Activated T-helper 1 cell treated with anti-CD3 and anti-CD28 coated beads, Interleukin-12 subunit alpha, Interleukin-12 subunit beta, Interleukin-2, Interleukin-4 antibody, amounts not matched to agents 30 ng/mL and 10 ng/mL and 1 ng/mL, durations not matched to agents 14 hours and 24 hours and 36 hours (primary cell): Measurements from ENCODE around the gene FIZ1. TPM values are rescaled to one million over a fixed set of nuclear protein-coding genes. Genes with fewer than 3 reads are reported as not detected.

Experiments
- DNase-seq: peaks from one replicate; pipeline ENCODE4 v3.0.0; 2021; ENCODE audit warnings: low spot score
- H3K27ac Mint-ChIP-seq: one replicate; pipeline ENCODE4 v1.8.0; 2021; ENCODE audit warnings: mild to moderate bottlenecking, mixed read lengths
- H3K27me3 Mint-ChIP-seq: one replicate; pipeline ENCODE4 v1.8.0; 2022; ENCODE audit warnings: mild to moderate bottlenecking, moderate library complexity, mixed read lengths; ENCODE audit not compliant: insufficient read depth
- H3K36me3 Mint-ChIP-seq: one replicate; pipeline ENCODE4 v1.8.0; 2021; ENCODE audit warnings: low read depth, mixed read lengths
- H3K4me1 Mint-ChIP-seq: one replicate; pipeline ENCODE4 v1.8.0; 2021; ENCODE audit warnings: low read depth, mixed read lengths
- H3K4me3 Mint-ChIP-seq: one replicate; pipeline ENCODE4 v1.8.0; 2021; ENCODE audit warnings: mild to moderate bottlenecking, moderate library complexity, mixed read lengths
- H3K9me3 Mint-ChIP-seq: one replicate; pipeline ENCODE4 v1.8.0; 2021; ENCODE audit warnings: mixed read lengths
- intact Hi-C: fragments of 100-400 bp; cut with micrococcal nuclease; formaldehyde crosslinking; loops from one replicate; pipeline ENCODE4 v1.15.1; 2024
- total RNA-seq: library from RNA; stranded (reverse); gene quantifications from 2 replicates; pipeline ENCODE4 v1.2.3, GENCODE V29; 2022

Gene FIZ1
- total RNA-seq, 1 donor from 2014 or later = 24.7 TPM

- DNase-seq = no peak
- Mint-ChIP-seq H3K4me3 (no peak overlapping the region), H3K27ac (no peak overlapping the region), H3K27me3 (peaks cover 2% of the 10 kb centered on the region), H3K36me3 (no peaks in the 10 kb centered on the region), H3K4me1 (no peaks in the 10 kb centered on the region), H3K9me3 (no peaks in the 10 kb centered on the region)
- intact Hi-C loops = no loop called here
Measured at GRCh38 chr19:55559684-55560083, 39.6 kb downstream of the FIZ1 start.

DNA sequence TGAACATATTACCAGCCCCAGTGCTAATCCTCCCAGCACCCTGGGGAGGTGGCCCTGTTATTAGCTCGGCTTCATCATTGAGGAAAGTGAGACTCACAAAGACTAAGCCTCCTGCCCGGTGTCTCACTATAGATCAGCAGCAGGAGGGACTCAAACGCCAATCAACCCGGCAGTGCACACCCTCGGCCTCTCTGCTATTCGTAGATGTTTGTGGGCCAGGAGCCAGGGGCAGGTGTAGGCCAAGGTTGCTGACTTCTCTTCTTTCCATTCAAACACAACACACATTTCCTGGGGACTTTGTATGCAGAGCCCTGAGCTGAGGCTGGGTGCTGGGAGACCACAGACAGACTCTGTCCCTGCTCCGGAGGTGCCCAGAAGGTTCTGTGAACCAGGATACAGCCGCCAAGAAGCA is 44.6 kb downstream of the FIZ1 start:
- no peak overlapping the region for H3K27ac Mint-ChIP-seq
- no peak for DNase-seq
- intact Hi-C loops = no loop called here
- H3K9me3 Mint-ChIP-seq = no peaks in the 10 kb centered on the region
- H3K36me3 Mint-ChIP-seq = no peaks in the 10 kb centered on the region
- no peak overlapping the region for H3K4me3 Mint-ChIP-seq
- H3K27me3 Mint-ChIP-seq = peaks cover 4% of the 10 kb centered on the region
- H3K4me1 Mint-ChIP-seq = no peaks in the 10 kb centered on the region

GRCh38 chr19:55554302-55554701 is 45.0 kb downstream of the FIZ1 start:
- Mint-ChIP-seq H3K4me1 (no peaks in the 10 kb centered on the region), H3K9me3 (no peaks in the 10 kb centered on the region), H3K36me3 (no peaks in the 10 kb centered on the region), H3K27me3 (peaks cover 4% of the 10 kb centered on the region), H3K27ac (no peak overlapping the region), H3K4me3 (no peak overlapping the region)
- DNase-seq = no peak
- intact Hi-C loops = no loop called here

GRCh38 chr19:55553217-55554182 is 45.8 kb downstream of the FIZ1 start:
- no peak overlapping the region for H3K4me3 Mint-ChIP-seq
- no peak for DNase-seq
- H3K4me1 Mint-ChIP-seq = no peaks in the 10 kb centered on the region
- intact Hi-C loops = no loop called here
- peaks cover 4% of the 10 kb centered on the region for H3K27me3 Mint-ChIP-seq
- H3K27ac Mint-ChIP-seq = no peak overlapping the region
- H3K36me3 Mint-ChIP-seq = no peaks in the 10 kb centered on the region
- no peaks in the 10 kb centered on the region for H3K9me3 Mint-ChIP-seq

GRCh38 chr19:55552620-55553019 is 46.7 kb downstream of the FIZ1 start:
- DNase-seq = no peak
- H3K9me3 Mint-ChIP-seq = no peaks in the 10 kb centered on the region
- no peak overlapping the region for H3K4me3 Mint-ChIP-seq
- peaks cover 5% of the 10 kb centered on the region for H3K27me3 Mint-ChIP-seq
- intact Hi-C loops = no loop called here
- no peaks in the 10 kb centered on the region for H3K36me3 Mint-ChIP-seq
- no peak overlapping the region for H3K27ac Mint-ChIP-seq
- H3K4me1 Mint-ChIP-seq = no peaks in the 10 kb centered on the region

DNA sequence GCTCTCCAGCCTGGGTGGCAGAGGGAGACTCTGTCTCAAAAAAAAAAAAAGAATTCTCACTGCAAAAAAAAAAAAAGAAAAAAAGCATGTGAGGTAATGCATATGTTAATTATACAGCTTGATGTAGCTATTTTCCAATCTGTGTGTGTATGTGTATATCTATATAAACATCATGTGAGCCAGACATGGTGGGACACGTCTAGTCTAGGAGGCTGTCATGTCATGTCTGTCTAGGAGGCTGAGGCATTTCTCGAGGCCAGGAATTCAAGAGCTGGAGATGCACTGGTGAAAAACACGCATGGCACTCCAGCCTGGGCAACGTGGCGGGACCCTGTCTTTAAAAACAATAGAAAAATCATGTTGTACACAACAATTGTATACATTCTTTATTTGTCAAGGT is 47.1 kb downstream of the FIZ1 start:
- Mint-ChIP-seq H3K27ac (no peak overlapping the region), H3K27me3 (peaks cover 8% of the 10 kb centered on the region), H3K36me3 (no peaks in the 10 kb centered on the region), H3K4me3 (no peak overlapping the region), H3K4me1 (peaks cover 4% of the 10 kb centered on the region), H3K9me3 (no peaks in the 10 kb centered on the region)
- no peak for DNase-seq
- intact Hi-C loops = no loop called here

DNA sequence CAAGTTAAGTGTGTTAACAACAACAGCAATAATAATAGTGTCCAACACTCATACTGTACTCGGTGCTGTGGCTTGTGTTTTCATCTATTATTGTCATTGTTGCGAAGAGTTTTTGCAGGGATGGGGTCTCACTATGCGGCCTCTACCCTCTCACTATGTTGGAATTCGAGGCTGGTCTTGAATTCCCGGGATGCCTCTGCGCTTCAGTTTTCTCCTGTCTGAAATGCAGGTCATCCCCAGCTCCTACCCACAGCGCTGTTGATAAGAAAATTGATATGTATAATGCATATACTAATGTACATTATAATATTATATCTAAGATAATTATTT is 49.0 kb downstream of the FIZ1 start:
- Mint-ChIP-seq H3K9me3 (no peaks in the 10 kb centered on the region), H3K36me3 (no peaks in the 10 kb centered on the region), H3K4me3 (no peak overlapping the region), H3K4me1 (peaks cover 5% of the 10 kb centered on the region), H3K27ac (no peak overlapping the region), H3K27me3 (peaks cover 11% of the 10 kb centered on the region)
- DNase-seq = no peak
- intact Hi-C loops = no loop called here

DNA sequence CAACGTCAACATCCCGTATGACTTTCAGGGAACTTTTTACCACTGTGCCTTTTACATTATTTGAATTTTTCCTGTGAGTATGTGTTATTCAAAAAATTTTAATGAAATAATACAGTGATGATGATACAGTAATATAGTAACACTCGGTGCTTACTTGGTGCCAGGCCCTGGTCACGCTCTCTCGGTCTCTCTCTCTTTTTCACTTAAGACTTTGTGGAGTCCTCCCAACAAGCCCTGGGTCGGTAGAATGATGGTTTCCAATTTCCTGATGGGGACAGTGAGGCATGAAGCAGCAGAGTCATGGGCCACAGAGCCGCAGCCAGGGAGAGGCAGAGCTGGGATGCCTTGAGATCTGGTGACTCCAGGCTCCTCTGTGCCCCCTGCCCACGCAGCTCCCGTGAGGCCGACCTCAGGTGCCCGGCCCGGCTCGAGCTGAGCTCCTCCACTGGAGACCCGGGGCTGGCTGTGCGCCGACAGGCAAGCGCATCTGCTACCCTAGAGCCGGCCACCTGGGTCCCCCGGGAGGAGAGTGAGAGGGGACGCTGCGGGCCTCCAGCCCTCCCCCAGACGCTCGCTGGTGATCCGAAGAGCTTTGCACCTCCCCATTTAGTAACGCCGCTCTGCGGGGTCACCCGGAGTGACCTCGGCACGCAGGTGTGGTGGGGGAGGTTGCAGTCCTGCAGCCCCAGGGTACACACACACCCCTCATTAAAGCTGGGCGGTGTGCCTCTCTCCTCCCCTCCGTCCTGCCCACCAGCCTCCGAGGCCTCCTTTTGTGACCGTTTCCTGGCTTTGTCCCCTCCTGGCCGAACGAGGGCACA is 49.6 kb downstream of the FIZ1 start:
- peaks cover 5% of the 10 kb centered on the region for H3K4me1 Mint-ChIP-seq
- DNase-seq = no peak
- H3K36me3 Mint-ChIP-seq = no peaks in the 10 kb centered on the region
- peaks cover 11% of the 10 kb centered on the region for H3K27me3 Mint-ChIP-seq
- no peak overlapping the region for H3K4me3 Mint-ChIP-seq
- no peaks in the 10 kb centered on the region for H3K9me3 Mint-ChIP-seq
- no peak overlapping the region for H3K27ac Mint-ChIP-seq
- intact Hi-C loops = no loop called here

- DNase-seq = no peak
- intact Hi-C loops = no loop called here
- H3K4me3 Mint-ChIP-seq = no peak overlapping the region
- H3K4me1 Mint-ChIP-seq = peaks cover 5% of the 10 kb centered on the region
- H3K9me3 Mint-ChIP-seq = peaks cover 4% of the 10 kb centered on the region
- H3K36me3 Mint-ChIP-seq = no peaks in the 10 kb centered on the region
- no peak overlapping the region for H3K27ac Mint-ChIP-seq
- peaks cover 8% of the 10 kb centered on the region for H3K27me3 Mint-ChIP-seq
Measured at GRCh38 chr19:55546822-55547614, 52.3 kb downstream of the FIZ1 start.

DNA sequence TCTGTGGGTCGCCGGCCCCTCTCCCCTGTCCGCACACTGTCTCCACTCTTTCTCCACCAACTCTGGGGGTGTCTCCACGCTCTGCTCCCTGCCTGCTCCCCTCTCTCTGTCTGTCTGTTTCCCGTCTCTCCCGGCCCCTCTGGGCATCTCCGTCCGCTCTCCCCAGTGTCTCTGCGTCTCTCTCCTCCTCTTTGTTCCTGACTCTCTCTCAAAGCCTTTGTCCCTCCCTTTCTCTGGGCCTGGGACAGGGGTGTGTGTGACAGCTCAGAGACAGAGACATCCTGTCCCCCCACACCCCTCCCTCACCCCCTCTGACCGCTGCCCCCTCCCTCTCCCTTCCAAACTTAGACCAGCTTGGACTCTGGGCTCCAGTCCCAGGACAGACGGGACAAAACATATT is 53.3 kb downstream of the FIZ1 start:
- H3K27ac Mint-ChIP-seq = no peak overlapping the region
- H3K27me3 Mint-ChIP-seq = peaks cover 8% of the 10 kb centered on the region
- no peaks in the 10 kb centered on the region for H3K36me3 Mint-ChIP-seq
- no peak overlapping the region for H3K4me3 Mint-ChIP-seq
- H3K9me3 Mint-ChIP-seq = peaks cover 4% of the 10 kb centered on the region
- intact Hi-C loops = no loop called here
- peaks cover 5% of the 10 kb centered on the region for H3K4me1 Mint-ChIP-seq
- DNase-seq = no peak

- Mint-ChIP-seq H3K27ac (no peak within 1 kb of the TSS), H3K36me3 (no peaks in the 10 kb centered on the region), H3K4me1 (peaks cover 5% of the 10 kb centered on the region), H3K27me3 (peaks cover 8% of the 10 kb centered on the region), H3K9me3 (peaks cover 4% of the 10 kb centered on the region), H3K4me3 (no peak within 1 kb of the TSS)
- intact Hi-C loops = no loop called here
- DNase-seq = no peak
Measured at GRCh38 chr19:55545443-55545842, 53.9 kb downstream of the FIZ1 start, which contains the start of gene SBK3. Gene SBK3 (minus strand): TSS chr19:55545543. CDS start chr19:55545543, 0 bp downstream.

GRCh38 chr19:55544776-55545439 is 54.4 kb downstream of the FIZ1 start:
- intact Hi-C loops = no loop called here
- Mint-ChIP-seq H3K27me3 (peaks cover 8% of the 10 kb centered on the region), H3K9me3 (peaks cover 4% of the 10 kb centered on the region), H3K36me3 (no peaks in the 10 kb centered on the region), H3K4me1 (peaks cover 5% of the 10 kb centered on the region), H3K27ac (no peak overlapping the region), H3K4me3 (no peak overlapping the region)
- DNase-seq = no peak
